Keratinocyte (primary cell): ENCODE results near the gene RGL1. TPM values are rescaled to one million over a fixed set of nuclear protein-coding genes. Genes with fewer than 3 reads are reported as not detected.

Experiments
- DNase-seq: peaks from one replicate; pipeline ENCODE4 v3.0.0-alpha.2; 2011; ENCODE audit warnings: low read depth, missing footprints, low spot score
- FAIRE-seq: peaks from 2 replicates; lab custom pipeline; 2011; peaks lifted over from hg19 to GRCh38; lab: Jason Lieb, UNC
- H2AFZ ChIP-seq: 2 replicates; pipeline ENCODE4 v1.6.0; 2012; ENCODE audit warnings: low read length, control low read depth, inconsistent platforms; ENCODE audit not compliant: control insufficient read depth
- H3K27ac ChIP-seq: 2 replicates; pipeline ENCODE4 v1.5.1; 2011; ENCODE audit warnings: low read length; ENCODE audit not compliant: control insufficient read depth, insufficient read depth
- H3K27me3 ChIP-seq: 3 replicates; pipeline ENCODE4 v1.6.0; 2011; ENCODE audit warnings: low read length; ENCODE audit not compliant: control insufficient read depth, insufficient read depth; ENCODE audit errors: extremely low read depth
- H3K36me3 ChIP-seq, 2 experiments: 2 replicates in 1 of 2; 3 replicates in 1 of 2; pipeline ENCODE4 v1.5.1; 2011; ENCODE audit warnings: low read length in 2 of 2, mild to moderate bottlenecking in 1 of 2; ENCODE audit not compliant: control insufficient read depth in 2 of 2, insufficient read depth in 2 of 2; ENCODE audit errors: extremely low read depth in 1 of 2
- H3K4me1 ChIP-seq: 3 replicates; pipeline ENCODE4 v1.5.1; 2011; ENCODE audit warnings: low read length; ENCODE audit not compliant: control insufficient read depth, insufficient read depth; ENCODE audit errors: extremely low read depth
- H3K4me2 ChIP-seq: 3 replicates; pipeline ENCODE4 v1.6.0; 2011; ENCODE audit warnings: low read depth, low read length; ENCODE audit not compliant: control insufficient read depth, insufficient read depth; ENCODE audit errors: extremely low read depth
- H3K4me3 ChIP-seq, 3 experiments: fragments of 200-600 bp in 1 of 3; sonication (generic) in 1 of 3; 2 replicates in 2 of 3; 3 replicates in 1 of 3; pipeline ENCODE4 v1.5.1; 2011 to 2016; ENCODE audit warnings: low read length in 3 of 3, mild to moderate bottlenecking in 3 of 3, control low read depth in 2 of 3, inconsistent platforms in 1 of 3, low read depth in 1 of 3, mixed read lengths in 1 of 3, mixed run types in 1 of 3, moderate library complexity in 1 of 3; ENCODE audit not compliant: control insufficient read depth in 2 of 3, insufficient read depth in 2 of 3; ENCODE audit errors: extremely low read depth in 1 of 3
- H3K79me2 ChIP-seq: 2 replicates; pipeline ENCODE4 v1.6.0; 2012; ENCODE audit warnings: low read length; ENCODE audit not compliant: control insufficient read depth, insufficient read depth
- H3K9ac ChIP-seq: 3 replicates; pipeline ENCODE4 v1.6.0; 2011; ENCODE audit warnings: low read length; ENCODE audit not compliant: control insufficient read depth, insufficient read depth; ENCODE audit errors: extremely low read depth
- H3K9me1 ChIP-seq: 3 replicates; pipeline ENCODE4 v1.6.0; 2011; ENCODE audit warnings: low read length; ENCODE audit not compliant: control insufficient read depth, insufficient read depth; ENCODE audit errors: extremely low read depth
- H3K9me3 ChIP-seq: 2 replicates; pipeline ENCODE4 v1.5.1; 2012; ENCODE audit warnings: low read depth, low read length; ENCODE audit not compliant: control insufficient read depth
- H4K20me1 ChIP-seq: 3 replicates; pipeline ENCODE4 v1.6.0; 2011; ENCODE audit warnings: low read length; ENCODE audit not compliant: control insufficient read depth, insufficient read depth; ENCODE audit errors: extremely low read depth
- CTCF ChIP-seq, 3 experiments: IDR thresholded peaks in 1 of 3; conservative IDR thresholded peaks in 1 of 3; optimal IDR thresholded peaks in 1 of 3; 2 replicates in 2 of 3; 3 replicates in 1 of 3; pipeline versions ENCODE3 to v1.5.1; 2011; ENCODE audit warnings: low read length in 3 of 3, mild to moderate bottlenecking in 3 of 3, moderate library complexity in 2 of 3, control low read depth in 1 of 3, inconsistent platforms in 1 of 3; ENCODE audit not compliant: insufficient read depth in 2 of 3; ENCODE audit errors: extremely low read depth in 1 of 3
- EZH2 ChIP-seq: IDR thresholded peaks from one replicate; pipeline ENCODE4 v1.6.1; 2012; ENCODE audit warnings: inconsistent platforms, mild to moderate bottlenecking, low read length, moderate library complexity
- dilution Hi-C: fragments of 300-500 bp; cut with MboI; formaldehyde crosslinking; loops from one replicate; pipeline ENCODE4 v1.7.0; 2020; ENCODE audit warnings: low sequenced_read_pairs; ENCODE audit not compliant: extremely low pct_ligation_motif_present
- polyA plus RNA-seq, 5 experiments: library from polyadenylated mRNA; depleted of rRNA in 3 of 5; stranded (reverse) in 3 of 5; stranded (forward) in 1 of 5; unstranded in 1 of 5; fragments of >200 nt; gene quantifications; 1 replicate in 1 of 5; 2 replicates in 3 of 5; 3 replicates in 1 of 5; pipeline versions ENCODE4 v1.2.1 to v1.2.3, GENCODE V29; 2011 to 2012; ENCODE audit warnings: missing spikeins in 2 of 5, low read depth in 1 of 5, low replicate concordance in 1 of 5

The RGL1 gene
- polyA plus RNA-seq, 1 donor (not counting 4 experiments of a cell fraction or from before 2014, with no cell fraction given) = 1.2 TPM

DNA sequence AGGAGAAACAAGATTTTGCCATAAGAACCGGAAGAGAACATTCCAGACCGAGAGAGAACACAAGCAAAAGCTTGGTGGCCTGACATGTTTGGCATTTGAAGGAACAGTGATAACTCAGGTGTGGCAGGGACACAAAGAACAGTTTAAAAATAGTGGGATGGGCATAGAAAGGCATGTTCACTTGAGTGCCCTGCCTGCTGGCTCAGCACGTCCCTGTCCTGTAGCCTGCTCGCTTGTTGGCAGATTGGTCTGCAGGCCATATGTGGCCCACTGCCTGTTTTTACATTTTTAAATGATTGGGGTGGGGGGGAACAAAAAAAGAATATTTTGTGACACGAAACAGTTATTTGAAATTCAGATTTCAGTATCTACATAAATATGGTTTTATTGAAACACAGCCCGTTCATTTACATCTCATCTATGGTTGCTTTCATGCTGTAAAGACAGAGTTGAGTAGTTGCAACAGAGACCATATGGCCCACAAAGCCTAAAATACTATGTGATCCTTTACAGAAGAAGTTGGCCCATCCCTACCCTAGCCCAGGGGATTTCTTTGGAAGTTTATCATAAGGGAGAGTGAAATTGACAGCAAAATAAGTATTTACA, 100.7 kb downstream of the RGL1 start:
- Histone ChIP-seq H3K9me3 (no peaks in the 10 kb centered on the region), H3K36me3 (no peaks in the 10 kb centered on the region), H3K9ac (no peak overlapping the region), H4K20me1 (no peaks in the 10 kb centered on the region), H3K4me1 (no peaks in the 10 kb centered on the region), H3K79me2 (no peaks in the 10 kb centered on the region), H3K27me3 (no peaks in the 10 kb centered on the region), H3K27ac (no peak overlapping the region), H3K4me3 (no peak overlapping the region), H3K9me1 (no peaks in the 10 kb centered on the region), H2AFZ (no peak overlapping the region), H3K4me2 (no peak overlapping the region)
- TF ChIP-seq EZH2 = no peak
- TF ChIP-seq CTCF (optimal IDR thresholded peaks at IDR 0.05 in 1 of 3, IDR thresholded peaks at IDR 0.05 in 1 of 3, conservative IDR thresholded peaks at IDR 0.05 in 1 of 3; ENCODE audit: extremely low read depth in 1 of 3, insufficient read depth in 2 of 3, low read length in 3 of 3) = no peak
- FAIRE-seq (no peak), DNase-seq (no peak)
- dilution Hi-C loops = no loop called here

DNA sequence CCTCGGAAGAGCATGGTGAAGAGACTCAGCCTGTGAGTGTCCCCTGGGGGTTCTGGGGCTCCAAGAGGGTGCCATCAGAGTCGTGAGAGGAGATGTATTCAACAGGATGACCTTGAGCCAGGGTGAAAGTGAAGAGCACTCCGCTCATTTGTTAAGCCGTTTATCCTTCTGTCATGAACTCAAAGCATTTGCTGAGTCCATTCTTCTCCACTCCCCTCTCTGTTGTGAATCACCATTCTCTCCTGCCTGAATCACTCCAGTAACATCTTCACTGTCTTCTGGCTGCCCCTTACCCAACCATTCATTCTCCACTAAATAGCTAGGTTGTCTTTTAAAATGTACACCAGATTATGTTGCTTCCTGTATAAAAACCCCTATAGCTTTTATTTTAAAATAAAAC, 102.2 kb downstream of the RGL1 start:
- Histone ChIP-seq H3K27me3 (no peaks in the 10 kb centered on the region), H3K9me3 (no peaks in the 10 kb centered on the region), H4K20me1 (no peaks in the 10 kb centered on the region), H3K36me3 (no peaks in the 10 kb centered on the region), H3K9ac (no peak overlapping the region), H3K27ac (no peak overlapping the region), H3K4me1 (no peaks in the 10 kb centered on the region), H3K4me2 (no peak overlapping the region), H3K9me1 (no peaks in the 10 kb centered on the region), H3K79me2 (no peaks in the 10 kb centered on the region), H3K4me3 (no peak overlapping the region), H2AFZ (no peak overlapping the region)
- DNase-seq (no peak), FAIRE-seq (no peak)
- TF ChIP-seq EZH2 (no peak), CTCF (optimal IDR thresholded peaks at IDR 0.05 in 1 of 3, IDR thresholded peaks at IDR 0.05 in 1 of 3, conservative IDR thresholded peaks at IDR 0.05 in 1 of 3; ENCODE audit: extremely low read depth in 1 of 3, insufficient read depth in 2 of 3, low read length in 3 of 3) (no peak)
- dilution Hi-C loops = no loop called here
